Cardiac septum (tissue), 1 donor: Measurements from ENCODE around the gene TPCN1. TPM values are rescaled to one million over a fixed set of nuclear protein-coding genes. Genes with fewer than 3 reads are reported as not detected.
"Not testable (repeated sequence)": the region's sequence is repeated elsewhere in the genome, so short reads cannot be mapped to it uniquely, and the experiment has no call there.

Source experiments
- DNase-seq: peaks from one replicate; pipeline ENCODE4 v3.0.0-alpha.2; 2020; ENCODE audit warnings: low spot score
- intact Hi-C: fragments of 100-400 bp; cut with DNase I; formaldehyde crosslinking; loops from one replicate; pipeline ENCODE4 v1.14.0; 2022
- total RNA-seq: library from RNA; stranded (reverse); fragmentation: NEBNext Ultra II Directional; extraction: Animal tissue kit (Norgen Biotek cat#: 25700); gene quantifications from one replicate; pipeline ENCODE4 v1.2.1, GENCODE V29; 2021
- donor health status: DM: no; HTN: no; CAD: no.

Gene TPCN1
- total RNA-seq, 1 donor from 2014 or later = 77.1 TPM

GRCh38 chr12:113194971-113195391 lies 26.3 kb upstream of the TPCN1 start:
- intact Hi-C loops = loop anchor here (5.0 kb wide), 2 partner anchors 77 to 227 kb away; partner anchors contain the start of gene SDSL
- DNase-seq = peak; percentile 72

DNA sequence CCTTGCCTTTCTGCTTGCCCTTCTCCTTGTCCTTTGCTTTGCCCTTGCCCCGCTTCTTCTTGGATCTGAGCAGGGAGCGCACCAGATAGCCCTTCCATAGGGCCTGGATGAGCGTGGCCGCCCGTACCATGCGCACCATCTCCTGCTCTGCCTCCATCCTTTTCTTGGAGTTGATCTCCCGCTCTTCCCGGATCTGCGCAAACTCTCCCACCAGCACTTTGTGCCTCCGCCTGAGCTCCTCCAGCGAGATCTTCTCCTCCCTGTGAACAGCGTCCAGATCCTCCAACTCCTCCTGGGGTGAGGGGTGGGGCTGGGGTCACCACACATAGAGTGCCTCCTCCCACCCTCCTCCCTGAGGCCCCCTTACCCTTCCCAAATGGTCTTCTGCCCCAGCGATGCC lies 25.7 kb upstream of the TPCN1 start:
- peak; percentile 7 for DNase-seq
- intact Hi-C loops = loop anchor here (5.0 kb wide), 2 partner anchors 77 to 227 kb away; partner anchors contain the start of gene SDSL

GRCh38 chr12:113196582-113196981 lies 24.7 kb upstream of the TPCN1 start:
- intact Hi-C loops = loop anchor here (5.0 kb wide), 2 partner anchors 76 to 226 kb away; partner anchors contain the start of gene SDSL
- DNase-seq = peak; percentile 64

- peak; percentile 79 for DNase-seq
- intact Hi-C loops = loop anchor here (5.0 kb wide), 2 partner anchors 75 to 225 kb away; partner anchors contain the start of gene SDSL
Observed at GRCh38 chr12:113196990-113197389, 24.3 kb upstream of the TPCN1 start.

- intact Hi-C loops = loop anchor here (5.0 kb wide), 2 partner anchors 75 to 225 kb away; partner anchors contain the start of gene SDSL
- DNase-seq = peak; percentile 43
Observed at GRCh38 chr12:113197518-113198077, 23.7 kb upstream of the TPCN1 start.

DNA sequence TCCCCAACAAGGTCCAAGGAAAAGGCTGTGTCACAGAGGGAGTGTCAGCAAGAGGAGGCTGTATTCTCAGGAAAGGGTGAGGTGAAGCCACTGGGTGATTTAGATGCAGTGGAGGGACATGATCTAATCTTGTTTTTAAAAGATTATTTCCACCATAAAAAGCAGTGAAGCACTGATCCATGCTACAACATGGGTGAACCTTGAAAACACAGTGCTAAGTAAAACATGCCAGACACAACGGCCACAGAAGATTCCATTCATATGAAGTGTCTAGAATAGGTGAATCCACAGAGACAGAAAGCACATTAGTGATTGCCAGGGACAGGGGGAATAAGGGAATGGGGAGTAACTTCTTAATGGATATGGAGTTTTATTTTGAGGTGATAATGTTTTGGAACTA lies 23.0 kb upstream of the TPCN1 start:
- intact Hi-C loops = loop anchor here (5.0 kb wide), 2 partner anchors 74 to 224 kb away; partner anchors contain the start of gene SDSL
- DNase-seq = no peak

DNA sequence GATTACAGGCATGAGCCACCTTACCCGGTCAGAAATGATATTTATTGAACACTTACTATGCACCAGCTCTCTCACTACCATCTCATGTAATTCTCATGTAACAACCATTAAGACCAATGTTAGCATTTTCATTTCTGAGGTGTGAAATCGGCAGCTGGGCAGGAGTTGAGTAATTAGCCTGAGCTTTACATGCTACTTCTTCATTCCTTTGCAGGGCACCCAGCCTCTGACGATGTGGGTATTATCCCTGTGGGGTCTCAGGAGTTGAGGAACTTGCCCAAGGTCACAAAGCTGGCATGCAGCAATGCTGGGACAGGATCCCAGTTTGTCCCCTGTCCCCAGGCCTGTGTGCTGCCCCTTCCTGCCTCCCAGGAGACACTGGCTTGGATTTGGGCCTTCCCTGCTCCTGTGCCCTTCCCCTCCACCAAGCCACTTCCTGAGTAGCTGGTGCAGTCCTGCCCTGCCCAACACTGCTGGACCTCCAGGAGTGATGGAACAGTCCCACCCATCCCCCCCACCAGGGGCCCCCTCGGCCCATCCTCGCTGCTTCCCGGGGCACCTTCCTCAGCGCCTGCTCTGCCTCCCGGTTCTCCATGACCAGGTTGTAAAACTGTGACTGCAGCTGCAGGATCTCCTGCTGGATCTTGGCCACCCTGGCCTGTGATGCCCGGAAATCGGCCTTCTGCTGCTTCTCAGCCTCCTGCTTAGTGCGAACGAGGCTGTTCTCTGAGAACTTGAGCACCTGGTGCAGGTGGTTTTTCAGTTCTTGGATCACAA lies 21.1 kb upstream of the TPCN1 start:
- intact Hi-C loops = no loop called here
- no peak for DNase-seq

DNA sequence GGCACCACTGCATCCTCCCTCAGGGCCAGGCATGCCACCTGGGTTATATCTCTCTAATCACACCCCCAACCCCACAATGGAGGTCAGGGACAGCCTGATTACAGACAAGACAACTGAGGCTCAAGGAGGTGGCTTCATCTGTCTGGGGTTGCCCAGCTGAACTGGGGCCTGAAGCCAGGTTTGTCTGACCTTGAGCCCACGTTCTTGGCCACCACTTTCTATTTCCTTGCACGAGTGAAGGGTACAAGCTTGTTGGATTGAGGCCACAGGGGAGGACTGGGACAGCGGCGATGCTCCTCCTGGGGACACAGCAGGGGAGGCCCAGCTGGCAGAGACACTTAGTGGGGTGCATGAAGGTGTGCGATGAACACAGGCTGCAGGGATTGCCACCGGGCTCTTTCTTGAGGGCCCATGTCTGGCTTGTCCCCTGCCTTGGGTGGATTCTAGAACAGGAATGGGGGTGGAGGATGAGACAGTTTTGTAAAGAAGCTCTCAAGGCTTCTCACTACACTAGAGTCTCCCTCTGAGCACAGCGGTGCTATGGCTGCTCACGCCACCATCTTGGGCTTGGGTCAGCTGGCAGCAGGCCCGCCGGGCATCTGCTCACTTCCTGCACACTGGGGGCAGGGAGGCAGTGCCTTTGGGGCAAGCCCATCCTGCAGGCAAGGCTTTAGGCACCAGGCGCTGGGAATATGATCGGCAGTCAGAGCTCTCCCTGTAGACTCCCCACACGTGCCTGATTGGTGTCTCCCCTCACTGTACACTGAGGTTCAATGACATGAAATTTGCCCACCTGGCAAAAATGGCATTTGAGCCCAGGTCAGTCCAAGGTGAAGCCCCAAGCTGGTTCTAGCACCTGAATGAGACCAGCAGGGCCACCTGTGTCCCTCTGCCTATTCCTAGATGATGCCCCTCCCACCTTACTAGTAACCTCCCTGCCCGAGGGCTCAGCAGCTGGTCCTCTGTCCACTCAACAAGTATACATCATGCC lies 19.8 kb upstream of the TPCN1 start:
- no peak for DNase-seq
- intact Hi-C loops = no loop called here

DNA sequence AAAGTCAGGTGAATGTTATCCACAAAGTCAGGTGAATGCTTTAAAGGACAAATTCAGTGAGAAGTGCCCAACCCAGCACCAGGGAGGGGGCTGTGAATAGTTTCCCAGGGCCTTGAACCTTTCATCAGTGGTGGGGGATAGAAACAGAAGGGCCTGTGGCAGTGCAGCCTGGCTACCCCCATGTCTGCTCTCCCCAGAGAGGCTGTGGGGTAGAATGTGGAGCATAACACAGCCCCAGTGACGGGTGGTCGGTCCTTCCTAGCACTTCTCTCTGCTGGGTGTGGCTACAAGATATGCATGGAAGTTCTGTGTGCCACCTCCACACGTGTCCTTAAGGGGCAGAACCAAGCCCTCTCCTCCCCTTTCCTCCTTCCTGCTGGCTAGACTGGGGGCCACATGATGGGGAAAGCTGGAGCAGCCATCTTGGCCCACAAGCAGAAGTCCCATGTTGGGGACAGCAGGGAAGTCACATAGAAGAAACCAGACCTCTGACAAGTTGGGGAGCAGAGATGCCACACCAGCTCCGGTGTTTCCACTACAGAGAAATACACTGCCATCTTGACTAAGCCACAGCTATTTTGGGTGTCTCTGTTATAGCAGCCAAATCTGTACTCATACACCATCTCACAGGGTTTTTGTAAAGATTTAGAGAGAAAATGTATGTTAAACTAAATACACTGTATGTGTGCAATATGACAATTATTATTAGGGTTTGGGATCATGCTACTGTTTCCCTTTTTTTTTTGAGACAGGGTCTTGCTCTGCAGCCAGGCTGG lies 18.8 kb upstream of the TPCN1 start:
- intact Hi-C loops = no loop called here
- DNase-seq = no peak

DNA sequence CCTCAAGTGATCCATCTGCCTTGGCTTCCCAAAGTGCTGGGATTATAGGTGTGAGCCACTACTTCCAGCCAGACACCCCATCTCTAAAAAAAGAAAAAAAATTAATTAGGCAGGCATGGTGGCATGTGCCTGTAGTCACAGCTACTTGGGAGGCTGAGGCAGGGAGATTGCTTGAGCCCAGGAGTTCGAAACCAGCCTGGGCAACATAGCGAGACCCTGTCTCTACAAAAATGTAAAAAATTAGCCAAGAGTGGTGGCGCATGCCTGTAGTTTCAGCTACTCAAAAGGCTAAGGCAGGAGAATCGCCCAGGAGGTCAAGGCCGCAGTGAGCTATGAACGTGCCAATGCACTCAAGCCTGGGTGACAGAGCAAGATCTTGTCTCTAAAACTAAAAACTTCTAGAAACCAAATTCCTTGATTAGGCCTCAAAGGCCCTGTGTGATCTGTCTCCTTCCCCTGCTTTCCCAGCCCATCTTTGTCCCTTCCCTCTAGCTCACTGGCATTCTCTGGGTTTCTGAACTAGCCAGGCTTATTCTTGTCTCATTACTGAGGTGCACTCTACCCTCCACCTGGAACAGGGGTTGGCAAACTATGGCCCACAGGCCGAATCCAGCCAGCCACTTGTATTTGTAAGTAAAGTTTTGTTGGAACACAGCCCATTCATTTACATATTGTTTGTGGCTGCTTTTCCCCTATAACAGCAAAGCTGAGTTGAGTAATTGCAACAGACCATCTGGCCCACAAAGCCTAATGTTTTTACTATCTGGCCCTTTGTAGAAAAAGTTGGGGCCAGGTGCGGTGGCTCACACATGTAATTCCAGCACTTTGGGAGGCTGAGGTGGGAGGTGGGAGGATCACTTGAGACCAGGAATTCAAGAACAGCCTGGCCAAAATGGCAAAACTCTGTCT lies 17.2 kb upstream of the TPCN1 start:
- intact Hi-C loops = no loop called here
- no peak for DNase-seq

DNA sequence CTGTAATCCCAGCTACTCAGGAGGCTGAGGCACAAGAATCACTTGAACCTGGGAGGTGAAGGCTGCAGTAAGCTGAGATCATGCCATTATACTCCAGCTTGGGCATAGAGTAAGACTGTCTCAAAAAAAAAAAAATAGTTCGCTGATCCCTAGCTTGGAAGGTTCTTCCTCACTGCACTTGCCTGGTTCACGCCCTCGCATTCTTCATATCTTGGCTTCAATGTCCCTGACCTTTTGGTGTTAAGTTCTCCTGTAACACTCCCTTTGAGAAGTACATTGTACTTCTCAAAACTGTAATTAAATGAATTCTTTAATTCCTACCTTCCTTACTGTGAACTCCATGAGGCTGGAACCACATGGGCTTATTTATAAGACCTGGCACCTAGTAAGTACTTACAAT lies 16.5 kb upstream of the TPCN1 start:
- DNase-seq = no peak
- intact Hi-C loops = no loop called here

DNA sequence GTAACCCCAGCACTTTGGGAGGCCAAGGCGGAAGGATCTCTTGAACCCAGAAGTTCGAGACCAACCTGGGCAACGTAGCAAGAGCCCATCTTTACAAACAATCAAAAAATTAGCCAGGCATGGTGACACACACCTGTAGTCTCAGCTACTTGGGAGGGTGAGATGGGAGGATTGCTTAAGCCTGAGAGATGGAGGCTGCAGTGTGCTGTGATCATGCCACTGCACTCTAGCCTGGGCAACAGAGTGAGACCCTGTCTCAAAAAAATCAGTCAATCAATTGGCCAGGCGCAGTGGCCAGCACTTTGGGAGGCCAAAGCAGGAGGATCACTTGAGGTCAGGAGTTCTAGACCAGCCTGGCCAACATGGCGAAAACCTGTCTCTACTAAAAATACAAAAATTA lies 14.5 kb upstream of the TPCN1 start:
- intact Hi-C loops, DNase-seq: not testable (repeated sequence)

DNA sequence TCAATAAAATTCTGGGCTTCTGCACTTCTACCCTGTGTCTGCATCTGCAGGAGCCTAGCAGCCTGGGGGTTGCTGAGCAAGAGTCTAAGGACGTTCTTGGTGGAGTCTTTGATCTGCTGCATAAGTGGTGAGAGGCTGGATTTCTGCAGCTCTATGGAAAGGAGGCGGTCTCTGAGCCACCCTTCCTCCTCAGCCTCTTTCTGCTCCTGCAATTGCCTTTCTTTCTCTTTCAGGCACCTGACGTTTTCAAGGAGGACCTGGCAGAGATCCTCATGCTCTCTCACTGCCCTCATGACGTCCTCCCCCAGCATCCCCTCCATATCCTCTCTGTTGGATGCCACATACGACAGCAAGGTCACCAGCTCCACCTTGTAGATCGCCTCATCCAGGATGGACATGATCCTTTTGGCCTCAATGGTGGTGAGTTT lies 13.6 kb upstream of the TPCN1 start:
- intact Hi-C loops = no loop called here
- no peak for DNase-seq

- intact Hi-C loops = no loop called here
Observed at GRCh38 chr12:113208041-113208934, 13.0 kb upstream of the TPCN1 start.

DNA sequence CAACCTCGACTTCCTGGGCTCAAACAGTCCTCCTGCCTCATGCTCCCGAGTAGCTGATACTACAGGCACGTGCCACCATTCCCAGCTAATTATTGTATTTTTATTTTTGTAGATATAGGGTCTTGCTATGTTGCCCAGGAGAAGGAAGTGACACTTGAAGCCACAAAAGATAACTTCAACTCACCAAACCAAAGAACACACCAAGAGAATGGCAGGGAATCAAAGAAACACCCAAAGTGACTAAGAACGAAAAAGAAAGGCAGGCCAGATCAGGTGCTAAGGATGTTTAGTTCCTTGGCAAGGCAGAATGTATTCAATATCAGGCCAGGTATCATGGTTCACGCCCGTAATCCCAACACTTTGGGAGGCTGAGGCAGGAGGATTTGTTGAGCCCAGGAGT lies 10.1 kb upstream of the TPCN1 start:
- no peak for DNase-seq
- intact Hi-C loops = loop anchor here (5.0 kb wide), 1 partner anchor 136 kb away; no protein-coding TSS in a partner anchor

More at GRCh38 chr12:113208041-113208934, 13.0 kb upstream of the TPCN1 start:
- DNase-seq = no peak

- intact Hi-C loops = loop anchor here (5.0 kb wide), 1 partner anchor 132 kb away; no protein-coding TSS in a partner anchor
- DNase-seq = no peak
Observed at GRCh38 chr12:113214895-113215400, 6.3 kb upstream of the TPCN1 start.

DNA sequence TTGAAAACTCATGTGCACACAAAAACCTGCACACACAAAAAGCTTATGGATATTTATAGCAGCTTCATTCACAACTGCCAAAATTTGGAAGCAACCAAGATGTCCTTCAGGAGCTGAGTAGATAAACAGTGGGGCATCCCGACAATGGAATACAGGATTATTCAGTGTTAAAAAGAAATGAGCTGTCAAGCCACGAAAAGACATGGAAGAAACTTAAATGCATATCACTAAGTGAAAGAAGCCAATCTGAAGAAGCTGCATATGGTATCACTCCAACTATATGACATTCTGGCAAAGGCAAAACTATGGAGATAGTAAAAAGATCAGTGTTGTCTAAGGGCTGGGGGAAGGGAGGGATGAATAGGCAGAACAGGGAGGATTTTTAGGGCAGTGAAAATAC lies 5.2 kb upstream of the TPCN1 start:
- intact Hi-C loops = no loop called here
- DNase-seq = no peak
